GM18511 (cell line): Measurements from ENCODE around the gene DNAAF3.
A peak's percentile ranks its signal among the peaks of the same experiment; 100 is the strongest.
"Not testable (repeated sequence)": the region's sequence is repeated elsewhere in the genome, so short reads cannot be mapped to it uniquely, and the experiment has no call there.

Experiments
- ATAC-seq: cut with Tn5 transposase; IDR thresholded peaks from one replicate; pipeline ENCODE4 v1.9.1; 2021; ENCODE audit warnings: mild to moderate bottlenecking, moderate library complexity; ENCODE audit not compliant: unreplicated experiment

Gene DNAAF3

GRCh38 chr19:55155784-55156183 is 10.6 kb downstream of the DNAAF3 start:
- ATAC-seq = not testable (repeated sequence)

GRCh38 chr19:55153652-55154264 is 12.7 kb downstream of the DNAAF3 start:
- ATAC-seq = no peak

DNA sequence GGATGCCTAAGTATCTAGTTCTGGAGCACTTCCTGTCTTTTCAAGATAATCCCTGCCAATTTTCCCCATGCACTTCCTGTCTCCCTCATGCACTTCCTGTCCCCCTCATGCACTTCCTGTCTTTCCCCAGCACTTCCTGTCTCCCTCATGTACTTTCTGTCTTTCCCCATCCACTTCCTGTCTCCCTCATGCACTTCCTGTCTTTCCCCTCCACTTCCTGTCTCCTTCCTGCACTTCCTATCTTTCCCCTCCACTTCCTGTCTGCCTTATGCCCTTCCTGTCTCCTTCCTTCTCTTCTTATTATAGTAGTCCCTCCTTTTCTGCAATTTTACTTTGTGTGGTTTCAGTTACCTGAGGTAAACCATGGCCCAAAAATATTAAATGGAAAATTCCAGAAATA is 14.4 kb downstream of the DNAAF3 start:
- no peak for ATAC-seq

- ATAC-seq = no peak
These were observed 17.1 kb downstream of the DNAAF3 start, which contains the start of gene TNNT1 for GRCh38 chr19:55149078-55150003. Gene TNNT1, minus strand, starts transcription at chr19:55149206. Its CDS starts 2,049 bp downstream, at chr19:55147157.

- no peak for ATAC-seq
These were observed 18.7 kb downstream of the DNAAF3 start for GRCh38 chr19:55147545-55148251.

- no peak for ATAC-seq
These were observed 19.6 kb downstream of the DNAAF3 start for GRCh38 chr19:55146705-55147273.

- no peak for ATAC-seq
These were observed 20.2 kb downstream of the DNAAF3 start for GRCh38 chr19:55146078-55146704.

GRCh38 chr19:55145232-55145631 is 21.2 kb downstream of the DNAAF3 start:
- ATAC-seq = no peak

DNA sequence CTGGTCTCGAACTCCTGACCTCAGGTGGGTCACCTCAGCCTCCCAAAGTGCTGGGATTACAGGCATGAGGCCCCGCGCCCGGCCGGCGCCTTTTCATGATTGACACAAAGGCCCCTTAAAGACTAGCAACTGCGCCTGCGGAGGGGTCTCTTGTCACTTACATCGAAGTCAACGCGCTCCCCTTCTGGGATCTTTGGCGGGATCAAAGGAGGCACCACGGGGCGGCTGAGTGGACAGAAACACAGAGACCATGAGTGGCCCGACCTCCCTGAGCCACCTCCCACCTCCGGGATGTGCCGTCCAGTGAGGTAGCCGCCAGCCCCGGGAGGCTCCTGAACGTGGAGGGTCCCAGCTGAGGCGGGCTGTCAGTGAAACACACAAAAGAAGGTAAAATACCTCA is 24.7 kb downstream of the DNAAF3 start:
- ATAC-seq = no peak

DNA sequence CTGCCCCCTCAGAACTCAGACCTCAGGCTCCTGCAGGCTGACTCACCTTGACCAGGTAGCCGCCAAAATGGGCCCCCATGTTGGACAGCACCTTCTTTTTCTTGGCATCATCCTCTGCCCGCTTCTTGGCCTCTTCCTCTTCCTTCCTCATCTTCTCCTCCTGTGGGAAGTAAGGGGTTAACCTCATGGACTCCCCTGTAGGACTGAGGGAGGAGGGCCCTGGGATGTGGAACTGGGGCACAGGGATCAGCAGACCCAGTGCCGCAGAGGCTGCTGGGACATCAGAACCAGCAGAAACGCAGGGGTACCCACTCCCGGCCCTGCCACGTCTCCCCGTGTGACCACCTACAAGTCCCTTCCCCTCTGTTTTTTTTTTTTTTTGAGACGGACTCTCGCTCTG is 28.5 kb downstream of the DNAAF3 start:
- no peak for ATAC-seq

DNA sequence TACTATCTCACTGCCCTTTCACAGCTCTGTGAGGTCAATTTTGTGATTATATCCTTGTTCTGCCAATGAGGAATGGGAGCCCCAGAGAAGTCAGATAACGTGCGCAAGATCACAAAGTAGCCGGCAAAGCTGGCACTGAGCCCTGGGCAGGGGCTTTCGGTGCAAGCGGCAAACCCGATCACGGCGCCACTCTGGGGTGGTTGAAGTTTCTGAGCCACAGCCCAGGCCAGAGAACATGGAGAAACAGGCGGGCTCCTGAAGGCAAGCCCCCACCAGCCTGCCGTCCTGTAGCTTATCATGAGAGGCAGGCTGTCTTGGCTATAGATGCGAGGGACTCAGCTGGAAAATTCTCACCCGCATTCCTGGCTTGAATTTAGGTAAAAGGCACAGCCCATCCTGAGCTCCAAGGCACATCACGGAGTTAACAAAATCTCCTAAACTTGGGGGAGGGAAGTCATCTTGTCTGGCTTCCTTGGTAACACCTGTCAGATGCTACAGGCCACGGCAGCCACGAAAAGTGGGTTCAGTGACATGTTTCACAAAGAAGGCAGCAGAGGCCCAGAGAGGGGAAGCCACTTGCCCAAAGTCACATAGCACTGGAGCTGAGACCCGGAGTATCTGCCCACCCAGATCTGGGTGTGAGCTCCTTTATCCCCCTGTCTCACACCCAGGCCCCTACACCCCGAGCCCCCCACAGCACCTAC is 29.9 kb downstream of the DNAAF3 start:
- ATAC-seq = no peak

DNA sequence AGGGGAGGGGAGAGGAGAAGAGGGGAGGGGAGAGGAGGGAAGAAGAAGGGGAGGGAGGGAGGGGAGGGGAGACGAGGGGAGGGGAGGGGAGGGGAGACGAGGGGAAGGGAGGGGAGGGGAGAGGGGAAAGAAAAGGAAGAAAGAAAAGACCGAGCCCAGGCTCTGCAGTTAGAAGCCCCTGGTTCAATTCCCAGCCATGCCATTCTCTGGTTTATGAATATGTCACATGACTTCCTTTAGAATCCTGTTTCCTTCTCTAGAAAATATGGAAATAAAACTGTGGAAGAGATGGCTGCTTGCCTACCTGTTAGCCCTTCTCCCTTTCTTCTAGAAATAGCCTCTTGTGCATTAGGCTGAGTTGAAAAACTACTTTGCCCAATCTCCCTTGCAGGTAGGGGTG is 31.7 kb downstream of the DNAAF3 start:
- no peak for ATAC-seq

GRCh38 chr19:55133639-55134444 is 32.6 kb downstream of the DNAAF3 start:
- no peak for ATAC-seq

DNA sequence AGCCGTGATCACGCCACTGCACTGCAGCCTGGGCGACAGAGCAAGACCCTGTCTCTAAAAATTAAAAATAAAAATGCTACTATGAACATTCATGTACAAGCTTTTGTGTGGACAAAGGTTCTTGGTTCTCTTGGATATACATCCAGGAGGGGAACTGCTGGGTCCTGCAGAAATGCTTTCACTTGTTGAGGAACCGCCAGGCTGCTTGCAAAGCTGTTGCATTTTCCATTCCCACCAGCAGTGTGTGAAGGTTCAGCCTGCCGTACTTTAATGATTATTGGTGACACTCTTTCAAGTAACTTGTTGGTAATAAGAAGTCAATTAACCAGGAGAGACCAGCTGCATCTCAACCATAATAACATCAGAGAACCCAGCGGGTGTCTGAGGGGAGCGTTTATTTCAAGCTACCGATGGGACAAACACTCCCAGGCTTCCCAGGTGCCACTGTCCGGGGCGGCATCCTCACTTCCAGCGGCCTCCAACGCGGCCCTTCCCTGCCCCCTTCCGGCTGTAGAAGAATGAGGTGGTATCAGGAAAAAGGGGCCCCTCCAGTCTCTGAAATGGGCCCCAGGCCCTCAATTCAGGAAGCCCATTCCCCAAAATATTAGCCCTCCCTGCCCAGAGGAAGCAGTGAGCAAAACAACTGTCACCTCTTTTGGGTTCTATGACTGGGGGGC is 33.8 kb downstream of the DNAAF3 start:
- ATAC-seq = no peak

DNA sequence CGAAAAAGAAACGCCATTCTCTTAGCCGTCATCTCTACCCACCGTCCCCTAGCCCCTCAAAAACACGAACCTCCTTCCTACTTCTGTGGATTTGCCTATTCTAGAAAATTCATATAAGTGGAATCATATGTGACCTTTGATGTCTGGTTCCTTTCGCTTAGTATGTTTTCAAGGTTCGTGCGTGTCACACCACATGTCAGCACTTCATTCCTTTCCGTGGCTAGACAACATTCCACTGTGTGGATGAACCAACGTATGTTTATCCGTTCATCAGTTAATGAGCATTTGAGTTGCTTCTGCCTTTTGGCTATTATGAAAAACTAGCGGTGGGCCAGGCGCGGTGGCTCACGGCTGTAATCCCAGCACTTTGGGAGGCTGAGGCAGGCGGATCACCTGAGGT is 35.0 kb downstream of the DNAAF3 start:
- no peak for ATAC-seq

- no peak for ATAC-seq
These were observed 47.4 kb downstream of the DNAAF3 start for GRCh38 chr19:55119053-55119452.

GRCh38 chr19:55118401-55118991 is 47.9 kb downstream of the DNAAF3 start:
- no peak for ATAC-seq

DNA sequence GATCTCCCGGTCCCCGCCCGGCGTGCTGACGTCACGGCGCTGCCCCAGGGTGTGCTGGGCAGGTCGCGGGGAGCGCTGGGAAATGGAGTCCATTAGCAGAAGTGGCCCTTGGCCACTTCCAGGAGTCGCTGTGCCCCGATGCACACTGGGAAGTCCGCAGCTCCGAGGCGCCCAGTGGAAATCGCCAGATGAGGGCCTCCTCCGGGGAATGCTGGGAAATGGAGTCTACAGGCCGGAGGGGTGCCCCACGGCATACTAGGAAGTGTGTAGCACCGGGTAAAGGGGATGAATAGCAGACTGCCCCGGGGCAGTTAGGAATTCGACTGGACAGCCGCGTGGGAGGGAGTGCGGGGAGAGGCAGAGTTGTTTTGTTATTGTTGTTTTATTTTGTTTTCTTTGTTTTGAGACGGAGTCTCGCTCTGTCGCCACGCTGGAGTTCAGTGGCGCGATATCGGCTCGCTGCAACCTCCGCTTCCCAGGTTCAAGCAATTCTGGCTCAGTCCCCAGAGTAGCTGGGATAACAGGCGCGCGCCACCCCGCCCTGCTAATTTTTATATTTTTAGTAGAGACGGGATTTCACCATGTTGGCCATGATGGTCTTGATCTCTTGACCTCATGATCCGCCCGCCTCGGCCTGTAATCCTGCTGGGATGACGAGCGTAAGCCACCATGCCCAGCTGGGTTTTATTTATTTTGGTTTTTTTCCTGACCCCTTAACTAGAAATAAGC is 48.6 kb downstream of the DNAAF3 start:
- ATAC-seq = peak; percentile 77
